HepG2 (cell line): ENCODE measurements around the gene AGER. TPM values are rescaled to one million over a fixed set of nuclear protein-coding genes. Genes with fewer than 3 reads are reported as not detected.
A peak's percentile ranks its signal among the peaks of the same experiment; 100 is the strongest.

Experiments
- AGO1 ChIP-seq: fragments of 200-400 bp; formaldehyde crosslinking; IDR thresholded peaks from 2 replicates; pipeline ENCODE4 v1.6.1; 2017; ENCODE audit warnings: mild to moderate bottlenecking, low read depth, low read length, moderate library complexity; ENCODE audit not compliant: poor library complexity, severe bottlenecking
- GFI1 ChIP-seq: sonication (generic); formaldehyde crosslinking; IDR thresholded peaks from 2 replicates; pipeline ENCODE4 v1.5.0; 2020; ENCODE audit warnings: missing genetic modification reagents, mild to moderate bottlenecking, borderline replicate concordance
- NCOR1 ChIP-seq: fragments of 200-600 bp; sonication (generic); IDR thresholded peaks from 2 replicates; pipeline ENCODE4 v1.7.0; 2017; ENCODE audit warnings: antibody characterized with exemption, low read length, borderline replicate concordance
- NFE2 ChIP-seq: sonication (generic); formaldehyde crosslinking; IDR thresholded peaks from 2 replicates; pipeline ENCODE4 v1.4.0; 2020; ENCODE audit warnings: missing genetic modification reagents
- NFYC ChIP-seq: IDR thresholded peaks from 2 replicates; pipeline ENCODE4 v1.6.1; 2016; ENCODE audit warnings: missing genetic modification reagents, missing compliant biosample characterization
- PAWR ChIP-seq: sonication (generic); formaldehyde crosslinking; IDR thresholded peaks from 2 replicates; pipeline ENCODE4 v1.4.0; 2020; ENCODE audit warnings: missing genetic modification reagents, mild to moderate bottlenecking, borderline replicate concordance
- PHF20 ChIP-seq: sonication (generic); formaldehyde crosslinking; IDR thresholded peaks from 2 replicates; pipeline ENCODE4 v1.5.0; 2020; ENCODE audit warnings: mild to moderate bottlenecking, missing genetic modification reagents
- RAD51 ChIP-seq: fragments of 450-650 bp; IDR thresholded peaks from 2 replicates; pipeline ENCODE4 v1.6.1; 2016; ENCODE audit warnings: borderline replicate concordance
- SALL1 ChIP-seq: sonication (generic); formaldehyde crosslinking; IDR thresholded peaks from 2 replicates; pipeline ENCODE4 v1.8.0; 2022; ENCODE audit warnings: mild to moderate bottlenecking, missing genetic modification reagents
- SRSF9 ChIP-seq: fragments of 200-400 bp; formaldehyde crosslinking; IDR thresholded peaks from 2 replicates; pipeline ENCODE4 v1.6.1; 2018; ENCODE audit warnings: borderline replicate concordance, mild to moderate bottlenecking, low read depth, low read length; ENCODE audit not compliant: insufficient read depth, poor library complexity, severe bottlenecking
- STAG1 ChIP-seq: sonication (generic); formaldehyde crosslinking; IDR thresholded peaks from 2 replicates; pipeline ENCODE4 v1.4.0; 2020; ENCODE audit warnings: missing genetic modification reagents
- TGIF2 ChIP-seq: IDR thresholded peaks from 2 replicates; pipeline ENCODE4 v1.6.1; 2016; ENCODE audit warnings: control low read depth, missing compliant biosample characterization
- ZFP36L2 ChIP-seq: sonication (generic); formaldehyde crosslinking; IDR thresholded peaks from 2 replicates; pipeline ENCODE4 v1.4.0; 2020; ENCODE audit warnings: missing genetic modification reagents
- ZFX ChIP-seq: sonication (generic); formaldehyde crosslinking; IDR thresholded peaks from 2 replicates; pipeline ENCODE4 v1.4.0; 2020; ENCODE audit warnings: mild to moderate bottlenecking, low read depth, missing genetic modification reagents, moderate library complexity
- ZNF468 ChIP-seq: sonication (generic); formaldehyde crosslinking; IDR thresholded peaks from 2 replicates; pipeline ENCODE4 v1.8.0; 2022; ENCODE audit warnings: mild to moderate bottlenecking, moderate library complexity, missing genetic modification reagents
- ZNF556 ChIP-seq: sonication (generic); formaldehyde crosslinking; IDR thresholded peaks from 2 replicates; pipeline ENCODE4 v1.4.0; 2020; ENCODE audit warnings: mild to moderate bottlenecking, missing genetic modification reagents, borderline replicate concordance
- ZNF598 ChIP-seq: sonication (generic); formaldehyde crosslinking; IDR thresholded peaks from 2 replicates; pipeline ENCODE4 v1.5.1; 2020; ENCODE audit warnings: mild to moderate bottlenecking, missing genetic modification reagents, borderline replicate concordance
- ZSCAN29 ChIP-seq: sonication (generic); formaldehyde crosslinking; conservative IDR thresholded peaks from 2 replicates; pipeline ENCODE4 v1.4.0; 2020; ENCODE audit warnings: mild to moderate bottlenecking, missing genetic modification reagents
- polyA plus RNA-seq, 8 experiments: library from polyadenylated mRNA; depleted of rRNA in 3 of 8; stranded (reverse) in 7 of 8; unstranded in 1 of 8; fragments of >200 nt; fragmentation: Illumina TruSeq in 4 of 8; extraction: Trizol in 4 of 8; gene quantifications; 2 replicates each; pipeline versions ENCODE4 v1.2.1 to v1.2.3, GENCODE V29; 2011 to 2016; ENCODE audit warnings: low read depth in 4 of 8, missing spikeins in 1 of 8, mixed read lengths in 1 of 8; ENCODE audit not compliant: insufficient read depth in 1 of 8
- total RNA-seq, 5 experiments: library from RNA; depleted of rRNA; stranded (reverse); fragments of >200 nt; fragmentation: Illumina TruSeq; extraction: Trizol; gene quantifications; 2 replicates each; pipeline ENCODE4 v1.2.3, GENCODE V29; 2016; ENCODE audit warnings: low read depth in 1 of 5
- TF ChIP-seq, protein P1 (sequence below): sonication (generic); formaldehyde crosslinking; IDR thresholded peaks from 2 replicates; pipeline ENCODE4 v1.4.0; 2020; ENCODE audit warnings: mild to moderate bottlenecking, missing genetic modification reagents
- TF ChIP-seq, protein P2 (sequence below): sonication (generic); formaldehyde crosslinking; IDR thresholded peaks from 2 replicates; pipeline ENCODE4 v1.5.0; 2020; ENCODE audit warnings: mild to moderate bottlenecking, missing genetic modification reagents
- TF ChIP-seq, protein P3 (sequence below): sonication (generic); formaldehyde crosslinking; IDR thresholded peaks from 2 replicates; pipeline ENCODE4 v1.5.0; 2020; ENCODE audit warnings: missing genetic modification reagents
- TF ChIP-seq, protein P4 (sequence below): sonication (generic); formaldehyde crosslinking; IDR thresholded peaks from 2 replicates; pipeline ENCODE4 v1.4.0; 2020; ENCODE audit warnings: missing genetic modification reagents

The AGER gene
- total and polyA plus RNA-seq, 2 of the 13 experiments (the other 11 are each of a cell fraction or from before 2014, with no cell fraction given) = 1.9 to 5.1 TPM

DNA sequence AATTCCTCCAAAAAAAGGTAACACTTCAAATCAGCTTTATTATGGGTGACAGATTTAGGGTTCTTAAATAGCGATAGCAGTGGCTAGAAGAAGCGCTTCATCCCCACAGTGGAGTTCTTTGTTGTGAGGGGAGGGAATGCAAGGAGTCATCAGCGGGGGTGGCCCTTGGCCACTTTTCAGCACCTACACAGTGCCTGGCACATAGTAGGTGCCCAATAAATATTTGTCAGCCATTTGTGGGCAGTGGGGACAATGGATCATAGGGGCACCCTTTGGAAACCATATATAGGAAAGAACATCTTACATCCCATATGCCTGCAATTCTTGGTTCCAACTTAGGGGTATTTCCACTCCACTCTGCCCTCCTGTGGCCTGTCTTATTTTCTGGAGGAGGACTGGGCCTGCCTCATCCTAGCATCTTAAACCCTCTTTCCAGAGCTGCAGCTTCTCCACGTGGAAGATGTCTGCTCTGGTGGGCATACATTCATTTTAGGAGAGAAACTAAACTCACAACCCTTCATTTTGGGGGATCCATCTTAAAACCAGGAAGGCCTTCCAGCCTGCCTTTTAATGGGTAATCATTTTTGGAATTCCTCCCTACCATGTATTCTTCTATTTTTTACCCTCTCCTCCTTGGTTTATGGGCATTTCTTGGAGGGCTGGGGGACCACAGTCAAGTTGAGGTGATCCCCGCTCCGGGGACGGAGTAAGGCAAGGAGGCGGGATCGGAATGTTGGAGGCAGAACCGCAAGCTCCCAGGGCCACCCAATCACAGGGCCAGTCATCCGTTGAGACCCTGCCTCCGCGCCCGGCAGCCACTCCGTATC is 11.0 kb upstream of the AGER start (continued):
- TF ChIP-seq, protein P1, sequence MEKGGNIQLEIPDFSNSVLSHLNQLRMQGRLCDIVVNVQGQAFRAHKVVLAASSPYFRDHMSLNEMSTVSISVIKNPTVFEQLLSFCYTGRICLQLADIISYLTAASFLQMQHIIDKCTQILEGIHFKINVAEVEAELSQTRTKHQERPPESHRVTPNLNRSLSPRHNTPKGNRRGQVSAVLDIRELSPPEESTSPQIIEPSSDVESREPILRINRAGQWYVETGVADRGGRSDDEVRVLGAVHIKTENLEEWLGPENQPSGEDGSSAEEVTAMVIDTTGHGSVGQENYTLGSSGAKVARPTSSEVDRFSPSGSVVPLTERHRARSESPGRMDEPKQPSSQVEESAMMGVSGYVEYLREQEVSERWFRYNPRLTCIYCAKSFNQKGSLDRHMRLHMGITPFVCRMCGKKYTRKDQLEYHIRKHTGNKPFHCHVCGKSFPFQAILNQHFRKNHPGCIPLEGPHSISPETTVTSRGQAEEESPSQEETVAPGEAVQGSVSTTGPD (CRISPR knock-in tag) = no peak
- TF ChIP-seq NFYC (CRISPR knock-in tag) (peak; percentile 86), ZNF598 (no peak), ZFP36L2 (CRISPR knock-in tag) (no peak), ZFX (no peak), GFI1 (CRISPR knock-in tag) (0 out of 2 replicates have a peak, but pooled peaks have one; percentile 33), PAWR (no peak), AGO1 (no peak), ZNF556 (CRISPR knock-in tag) (no peak), PHF20 (no peak), SALL1 (no peak), NCOR1 (no peak), NFE2 (CRISPR knock-in tag) (no peak), RAD51 (no peak), ZNF468 (CRISPR knock-in tag) (no peak), STAG1 (CRISPR knock-in tag) (peak; percentile 51), ZSCAN29 (CRISPR knock-in tag) (no peak), TGIF2 (CRISPR knock-in tag) (no peak), SRSF9 (no peak)
- TF ChIP-seq, protein P2, sequence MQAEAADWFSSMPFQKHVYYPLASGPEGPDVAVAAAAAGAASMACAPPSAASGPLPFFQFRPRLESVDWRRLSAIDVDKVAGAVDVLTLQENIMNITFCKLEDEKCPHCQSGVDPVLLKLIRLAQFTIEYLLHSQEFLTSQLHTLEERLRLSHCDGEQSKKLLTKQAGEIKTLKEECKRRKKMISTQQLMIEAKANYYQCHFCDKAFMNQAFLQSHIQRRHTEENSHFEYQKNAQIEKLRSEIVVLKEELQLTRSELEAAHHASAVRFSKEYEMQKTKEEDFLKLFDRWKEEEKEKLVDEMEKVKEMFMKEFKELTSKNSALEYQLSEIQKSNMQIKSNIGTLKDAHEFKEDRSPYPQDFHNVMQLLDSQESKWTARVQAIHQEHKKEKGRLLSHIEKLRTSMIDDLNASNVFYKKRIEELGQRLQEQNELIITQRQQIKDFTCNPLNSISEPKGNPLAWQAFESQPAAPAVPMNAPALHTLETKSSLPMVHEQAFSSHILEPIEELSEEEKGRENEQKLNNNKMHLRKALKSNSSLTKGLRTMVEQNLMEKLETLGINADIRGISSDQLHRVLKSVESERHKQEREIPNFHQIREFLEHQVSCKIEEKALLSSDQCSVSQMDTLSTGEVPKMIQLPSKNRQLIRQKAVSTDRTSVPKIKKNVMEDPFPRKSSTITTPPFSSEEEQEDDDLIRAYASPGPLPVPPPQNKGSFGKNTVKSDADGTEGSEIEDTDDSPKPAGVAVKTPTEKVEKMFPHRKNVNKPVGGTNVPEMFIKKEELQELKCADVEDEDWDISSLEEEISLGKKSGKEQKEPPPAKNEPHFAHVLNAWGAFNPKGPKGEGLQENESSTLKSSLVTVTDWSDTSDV (CRISPR knock-in tag) = no peak
- TF ChIP-seq, protein P3, sequence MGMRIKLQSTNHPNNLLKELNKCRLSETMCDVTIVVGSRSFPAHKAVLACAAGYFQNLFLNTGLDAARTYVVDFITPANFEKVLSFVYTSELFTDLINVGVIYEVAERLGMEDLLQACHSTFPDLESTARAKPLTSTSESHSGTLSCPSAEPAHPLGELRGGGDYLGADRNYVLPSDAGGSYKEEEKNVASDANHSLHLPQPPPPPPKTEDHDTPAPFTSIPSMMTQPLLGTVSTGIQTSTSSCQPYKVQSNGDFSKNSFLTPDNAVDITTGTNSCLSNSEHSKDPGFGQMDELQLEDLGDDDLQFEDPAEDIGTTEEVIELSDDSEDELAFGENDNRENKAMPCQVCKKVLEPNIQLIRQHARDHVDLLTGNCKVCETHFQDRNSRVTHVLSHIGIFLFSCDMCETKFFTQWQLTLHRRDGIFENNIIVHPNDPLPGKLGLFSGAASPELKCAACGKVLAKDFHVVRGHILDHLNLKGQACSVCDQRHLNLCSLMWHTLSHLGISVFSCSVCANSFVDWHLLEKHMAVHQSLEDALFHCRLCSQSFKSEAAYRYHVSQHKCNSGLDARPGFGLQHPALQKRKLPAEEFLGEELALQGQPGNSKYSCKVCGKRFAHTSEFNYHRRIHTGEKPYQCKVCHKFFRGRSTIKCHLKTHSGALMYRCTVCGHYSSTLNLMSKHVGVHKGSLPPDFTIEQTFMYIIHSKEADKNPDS (CRISPR knock-in tag) = no peak
- TF ChIP-seq, protein P4, sequence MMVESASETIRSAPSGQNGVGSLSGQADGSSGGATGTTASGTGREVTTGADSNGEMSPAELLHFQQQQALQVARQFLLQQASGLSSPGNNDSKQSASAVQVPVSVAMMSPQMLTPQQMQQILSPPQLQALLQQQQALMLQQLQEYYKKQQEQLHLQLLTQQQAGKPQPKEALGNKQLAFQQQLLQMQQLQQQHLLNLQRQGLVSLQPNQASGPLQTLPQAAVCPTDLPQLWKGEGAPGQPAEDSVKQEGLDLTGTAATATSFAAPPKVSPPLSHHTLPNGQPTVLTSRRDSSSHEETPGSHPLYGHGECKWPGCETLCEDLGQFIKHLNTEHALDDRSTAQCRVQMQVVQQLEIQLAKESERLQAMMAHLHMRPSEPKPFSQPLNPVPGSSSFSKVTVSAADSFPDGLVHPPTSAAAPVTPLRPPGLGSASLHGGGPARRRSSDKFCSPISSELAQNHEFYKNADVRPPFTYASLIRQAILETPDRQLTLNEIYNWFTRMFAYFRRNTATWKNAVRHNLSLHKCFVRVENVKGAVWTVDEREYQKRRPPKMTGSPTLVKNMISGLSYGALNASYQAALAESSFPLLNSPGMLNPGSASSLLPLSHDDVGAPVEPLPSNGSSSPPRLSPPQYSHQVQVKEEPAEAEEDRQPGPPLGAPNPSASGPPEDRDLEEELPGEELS (CRISPR knock-in tag) = no peak
